T-helper 9 cell (primary cell): ENCODE measurements around the gene IMMP1L.

Experiments
- DNase-seq: peaks from one replicate; pipeline ENCODE4 v3.0.0-alpha.2; 2020

The IMMP1L gene

DNA sequence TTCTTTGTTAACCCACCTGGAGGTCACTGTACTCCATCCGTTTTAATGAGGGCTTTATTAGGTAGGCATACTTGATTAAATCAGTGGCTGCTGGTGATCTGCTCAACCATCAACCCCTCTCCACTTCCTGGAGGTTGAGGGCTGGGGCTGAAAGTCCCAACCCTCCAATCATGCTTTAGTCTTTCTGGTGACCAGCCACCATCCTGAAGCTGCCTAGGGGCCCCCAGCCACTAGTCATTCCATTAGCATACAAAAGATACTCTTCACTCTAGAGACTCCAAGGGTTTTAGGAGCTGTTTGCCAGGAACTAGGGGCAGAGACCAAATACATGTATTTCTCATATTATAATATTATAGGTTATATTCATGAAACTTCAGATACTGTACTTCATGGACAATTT is 126.3 kb downstream of the IMMP1L start:
- DNase-seq: no peak
